Measurements from ENCODE around the gene CLEC9A.

CLEC9A gene

DNA sequence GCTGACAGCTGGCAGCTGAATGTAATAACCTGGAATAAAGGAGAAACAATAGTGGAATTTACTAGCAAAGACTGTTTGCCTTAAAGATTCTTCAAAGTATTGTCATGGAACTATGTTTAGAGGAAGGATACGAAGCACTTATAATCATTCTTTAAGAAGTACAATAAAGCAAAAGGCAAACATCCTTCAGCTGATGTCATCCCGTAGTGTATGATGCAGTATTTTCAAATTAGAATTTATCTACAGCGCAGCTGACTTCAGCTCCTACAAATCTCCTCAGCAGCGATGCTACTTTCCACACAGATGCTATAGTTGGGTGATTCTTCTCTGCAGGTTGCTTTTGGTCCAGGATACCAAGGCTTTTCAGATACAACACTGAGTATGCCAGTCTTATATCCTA is 36.8 kb downstream of the CLEC9A start:
- DNase-seq (ENCODE audit: low read depth) = no peak

DNA sequence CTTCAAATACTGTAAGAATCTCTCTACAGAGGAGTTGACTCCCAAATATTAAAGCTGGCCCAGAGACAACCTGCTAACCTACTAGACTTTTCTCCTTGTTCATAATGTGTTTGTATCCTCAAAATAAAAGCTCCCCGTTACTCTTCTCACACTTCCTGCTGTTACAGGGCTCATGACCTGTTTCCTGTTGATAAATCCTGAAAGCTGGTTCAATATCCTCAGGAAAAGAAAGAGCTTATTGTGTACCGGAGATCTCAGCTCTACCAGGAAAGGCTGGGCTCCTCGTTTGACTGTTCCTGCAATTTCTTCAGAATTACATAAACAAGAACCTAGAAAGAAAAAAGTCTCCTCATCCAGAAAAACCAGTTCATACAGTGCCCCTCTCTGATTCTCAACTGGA is 37.5 kb downstream of the CLEC9A start:
- DNase-seq (ENCODE audit: low read depth) = no peak

DNA sequence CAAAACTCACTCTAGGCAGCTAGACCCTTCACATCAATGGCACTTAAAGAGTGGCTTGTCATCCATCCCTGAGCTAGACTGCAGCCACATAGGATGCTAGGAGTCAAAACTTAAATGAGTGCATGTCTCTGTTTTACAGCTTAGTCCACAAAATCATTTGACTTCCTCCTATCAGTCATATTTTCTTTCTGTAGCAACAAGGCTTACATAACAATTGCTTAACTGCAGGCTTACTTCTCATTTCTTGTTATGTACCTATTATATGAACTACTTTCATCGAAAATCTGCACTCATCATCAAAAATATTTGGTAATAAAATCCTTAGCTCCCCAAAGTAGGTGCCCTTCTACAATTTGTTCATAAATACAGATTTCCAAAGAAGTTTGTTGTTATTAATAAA is 38.2 kb downstream of the CLEC9A start:
- DNase-seq (ENCODE audit: low read depth) = no peak

DNA sequence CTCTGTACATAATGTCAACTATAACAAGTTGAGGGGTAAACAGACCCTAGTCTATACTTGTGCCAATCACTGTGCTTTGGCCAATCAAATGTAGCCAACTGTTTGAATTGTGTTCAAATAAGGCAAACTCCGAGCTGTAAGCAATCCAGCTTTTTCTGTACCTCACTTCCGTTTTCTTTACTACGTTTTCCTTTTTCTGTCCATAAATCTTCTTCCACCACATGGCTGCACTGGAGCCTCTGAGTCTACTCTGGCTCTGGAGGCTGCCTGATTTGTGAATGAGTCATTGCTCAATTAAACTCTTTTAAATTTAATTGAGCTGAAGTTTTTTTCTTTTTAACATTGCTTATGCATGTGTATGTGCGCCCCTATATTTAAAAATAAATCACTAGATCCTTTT is 38.6 kb downstream of the CLEC9A start:
- no peak for DNase-seq (ENCODE audit: low read depth)

DNA sequence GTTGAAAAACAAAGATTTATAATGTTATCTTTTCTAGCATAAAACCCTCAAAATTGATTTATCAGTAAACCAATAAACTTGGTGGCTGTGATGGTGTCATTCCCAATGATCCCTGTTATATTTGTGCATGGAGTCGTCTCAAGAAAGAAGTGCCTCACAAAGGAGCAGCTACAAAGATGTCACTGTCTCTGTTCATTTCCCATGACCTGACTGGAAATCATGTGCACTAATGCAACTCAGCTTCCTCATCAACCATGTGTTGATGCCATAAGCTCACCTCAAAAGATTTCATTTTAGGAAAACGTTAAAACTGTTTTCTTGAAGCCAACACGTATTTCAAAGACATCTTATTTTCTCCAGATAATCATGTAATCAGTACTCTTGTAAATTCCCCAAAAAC is 39.5 kb downstream of the CLEC9A start:
- no peak for DNase-seq (ENCODE audit: low read depth)

DNA sequence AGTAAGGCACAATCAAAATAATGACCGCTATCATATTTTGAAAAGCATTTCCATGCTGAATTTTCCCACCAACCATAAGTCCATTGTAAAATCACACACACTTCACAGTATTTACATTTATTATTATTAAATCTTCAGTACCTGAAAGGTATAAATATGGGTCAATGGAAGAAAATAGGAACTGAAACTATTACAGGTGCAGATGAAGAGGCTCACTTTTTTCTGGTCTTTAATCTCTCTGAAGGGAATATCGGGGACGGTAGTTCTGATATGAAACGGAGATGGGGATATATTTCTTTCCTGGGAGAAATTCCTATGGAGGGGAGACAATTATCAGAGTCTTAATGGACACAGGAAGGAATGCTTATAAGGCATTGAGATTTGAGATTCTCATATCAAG is 39.9 kb downstream of the CLEC9A start:
- no peak for DNase-seq (ENCODE audit: low read depth)

DNA sequence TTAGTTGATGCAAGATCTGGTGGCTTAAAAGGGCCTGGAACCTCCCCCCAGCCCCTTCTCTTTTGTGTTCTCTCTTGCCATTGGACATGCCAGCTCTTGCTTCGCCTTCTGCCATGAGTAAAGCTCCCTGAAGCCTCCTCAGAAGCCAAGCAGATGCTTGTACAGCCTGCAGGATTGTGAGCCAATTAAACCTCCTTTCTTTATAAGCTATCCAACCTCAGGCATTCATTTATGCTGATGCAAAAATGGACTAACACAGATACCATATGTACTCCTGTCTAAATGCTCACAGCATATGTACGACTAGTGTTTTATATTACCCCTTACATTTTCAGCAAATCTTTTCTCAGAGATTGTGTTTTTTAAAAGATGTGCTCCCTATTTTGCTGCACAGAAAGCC is 41.6 kb downstream of the CLEC9A start:
- DNase-seq (ENCODE audit: low read depth) = no peak

DNA sequence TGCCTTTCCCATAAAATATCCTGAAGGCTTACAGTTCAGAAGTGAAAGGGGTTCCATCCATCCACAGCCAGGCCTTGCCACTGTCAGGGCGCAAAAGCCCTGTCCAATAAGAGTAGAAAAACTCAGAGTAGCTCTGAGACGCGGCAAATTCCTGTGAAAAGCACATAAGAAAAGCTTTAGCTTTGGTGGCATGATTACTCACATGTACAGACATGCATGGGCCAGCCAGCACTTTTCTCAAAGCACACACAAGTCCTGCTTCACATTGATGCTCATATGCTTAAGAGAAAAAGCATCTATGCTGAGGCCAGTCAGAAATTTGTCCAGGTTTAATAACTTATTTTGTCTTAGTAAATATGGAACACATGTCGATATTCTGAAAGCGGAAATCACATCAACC is 42.8 kb downstream of the CLEC9A start:
- no peak for DNase-seq (ENCODE audit: low read depth)

DNA sequence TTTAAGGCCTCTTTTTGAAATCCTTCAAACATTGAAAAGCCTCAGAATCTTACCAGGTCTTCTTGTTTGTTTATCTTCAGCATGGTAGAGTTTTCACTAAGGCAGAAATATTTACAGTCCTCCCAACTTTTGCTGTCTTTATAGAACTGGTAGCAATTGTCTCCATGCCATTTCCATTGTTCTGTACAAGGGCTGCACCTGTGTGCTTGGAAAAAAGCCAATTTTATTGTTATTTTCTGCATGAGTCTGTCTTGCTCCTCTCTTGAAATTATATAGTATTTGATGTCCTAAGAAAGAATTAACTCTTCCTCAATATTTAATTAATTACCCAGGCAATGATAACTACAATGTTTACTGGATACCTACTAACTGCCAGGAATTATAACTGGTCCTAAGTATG is 45.0 kb downstream of the CLEC9A start:
- DNase-seq (ENCODE audit: low read depth) = no peak

DNA sequence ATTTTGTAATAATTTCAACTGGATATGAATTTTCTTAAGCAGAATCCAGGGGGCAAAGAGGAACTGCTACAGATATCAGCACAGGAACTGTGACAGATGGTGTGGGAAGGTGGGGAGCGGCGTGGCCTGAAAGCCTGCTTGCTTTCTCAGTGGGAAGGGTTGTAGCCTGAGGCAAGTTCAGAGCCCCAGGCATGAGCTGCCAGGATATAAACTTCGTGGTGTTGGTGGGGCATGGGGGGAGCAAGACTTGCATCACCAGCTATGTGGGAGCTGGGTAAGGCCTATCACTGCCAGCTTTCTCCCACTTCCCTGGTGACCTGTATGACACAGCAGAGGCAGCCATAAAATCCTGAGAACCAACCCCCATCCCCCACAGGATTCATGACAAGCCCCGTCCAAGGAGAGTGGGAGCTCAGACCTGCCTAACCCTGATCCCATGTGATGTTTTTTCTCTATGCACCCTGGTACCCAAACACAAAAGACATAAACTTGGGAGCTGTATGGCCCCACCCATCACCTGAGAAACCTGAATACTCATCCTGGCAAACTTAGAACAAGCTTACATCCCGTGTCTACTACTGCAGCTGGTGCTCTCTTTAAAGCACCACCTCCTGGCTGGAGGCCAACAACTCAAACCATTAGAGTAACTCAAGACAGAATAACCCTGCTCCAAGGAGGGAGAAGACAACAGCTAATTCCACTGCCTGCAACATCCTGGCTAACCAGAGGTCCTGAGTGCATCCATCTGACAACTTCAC is 51.8 kb downstream of the CLEC9A start:
- DNase-seq (ENCODE audit: low read depth) = no peak

DNA sequence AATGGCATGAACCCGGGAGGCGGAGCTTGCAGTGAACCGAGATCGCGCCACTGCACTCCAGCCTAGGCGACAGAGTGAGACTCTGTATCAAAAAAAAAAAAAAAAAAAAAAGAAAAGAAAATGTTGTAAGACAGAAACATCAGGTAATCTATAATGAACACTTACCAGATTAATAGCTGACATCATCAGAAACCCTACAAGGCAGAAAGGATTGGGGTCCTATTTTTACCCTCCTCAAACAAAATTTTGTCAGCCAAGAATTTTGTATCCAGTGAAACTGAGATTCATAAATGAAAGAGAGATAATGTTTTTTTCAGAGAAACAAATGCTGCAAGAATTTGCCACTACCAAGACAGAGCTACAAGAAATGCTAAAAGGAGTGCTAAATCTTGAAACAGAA is 54.3 kb downstream of the CLEC9A start:
- no peak for DNase-seq (ENCODE audit: low read depth)

DNA sequence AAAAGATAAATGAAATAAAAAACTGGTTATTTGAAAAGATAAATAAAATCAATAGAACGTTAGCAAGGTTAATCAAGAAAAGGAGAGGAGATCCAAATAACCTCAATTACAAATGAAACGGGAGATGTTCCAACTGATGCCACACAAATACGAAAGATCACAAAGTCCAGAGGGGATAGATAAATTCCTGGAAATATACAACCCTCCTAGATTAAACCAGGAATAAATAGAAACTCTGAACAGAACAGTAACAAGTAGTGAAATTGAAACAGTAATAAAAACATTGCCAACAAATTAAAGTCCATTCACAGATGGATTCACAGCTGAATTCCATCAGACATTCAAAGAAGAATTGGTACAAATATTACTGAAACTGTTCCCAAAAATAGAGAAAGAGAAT is 55.9 kb downstream of the CLEC9A start:
- no peak for DNase-seq (ENCODE audit: low read depth)

DNA sequence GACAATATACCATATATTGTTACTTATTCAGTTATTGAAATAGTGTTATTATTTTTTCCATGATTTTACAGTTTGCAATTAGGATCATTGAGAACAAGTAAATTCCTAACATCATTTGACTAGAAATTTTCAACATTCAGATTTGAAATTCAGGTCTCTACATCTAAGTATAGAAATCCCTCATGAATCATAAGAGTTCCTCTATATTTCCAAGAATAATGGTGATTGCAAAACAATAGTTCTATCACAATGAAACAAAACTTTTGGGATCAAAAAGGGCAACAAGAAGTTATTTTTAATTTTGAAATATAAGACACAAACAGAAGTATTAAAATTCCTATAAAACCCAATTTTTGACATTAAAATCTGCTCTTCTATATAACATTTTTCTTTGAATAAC is 57.5 kb downstream of the CLEC9A start:
- no peak for DNase-seq (ENCODE audit: low read depth)

DNA sequence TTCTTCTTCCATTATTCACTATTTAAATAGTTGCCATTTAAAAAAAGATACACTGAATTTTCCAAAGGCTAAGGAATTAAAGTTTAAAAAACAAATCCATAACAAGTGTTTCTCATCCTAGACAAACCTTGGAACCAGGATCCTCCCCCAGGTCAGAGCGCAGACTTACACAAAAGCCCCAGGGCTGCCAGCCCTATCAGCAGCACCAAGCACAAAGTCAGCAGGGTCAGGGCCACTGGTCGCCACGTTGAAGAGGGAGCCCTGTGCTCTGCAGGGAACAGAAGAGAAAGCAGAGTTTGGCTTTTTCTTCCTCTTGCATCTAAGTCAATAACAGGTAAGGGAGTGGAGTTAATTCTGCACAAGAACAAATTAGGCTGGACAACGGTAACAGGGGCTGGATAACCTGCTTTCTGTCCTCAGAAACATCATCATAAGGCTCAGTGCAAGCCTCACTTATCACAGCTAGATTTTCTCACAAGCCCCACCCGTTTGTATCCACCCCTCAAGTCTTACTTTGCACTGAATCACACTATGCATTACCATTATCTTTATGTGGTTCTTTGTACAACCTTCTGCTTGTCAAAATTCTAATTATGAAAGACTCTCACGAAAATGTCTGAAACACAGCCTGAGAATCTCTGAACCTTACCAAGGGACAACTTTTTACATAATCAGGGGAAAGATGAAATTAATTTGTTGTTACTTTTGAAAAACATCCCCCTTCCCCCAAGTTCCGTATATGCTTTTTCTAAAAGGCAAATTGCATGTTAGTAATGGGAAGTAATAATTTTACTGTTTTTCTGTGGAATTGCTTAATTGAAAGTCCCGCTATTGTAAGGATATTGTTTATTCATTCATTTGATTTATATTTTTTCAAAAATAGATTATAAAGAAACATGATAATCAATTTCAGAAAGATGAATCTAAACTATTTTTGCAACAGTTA is 58.7 kb downstream of the CLEC9A start:
- DNase-seq (ENCODE audit: low read depth) = no peak

DNA sequence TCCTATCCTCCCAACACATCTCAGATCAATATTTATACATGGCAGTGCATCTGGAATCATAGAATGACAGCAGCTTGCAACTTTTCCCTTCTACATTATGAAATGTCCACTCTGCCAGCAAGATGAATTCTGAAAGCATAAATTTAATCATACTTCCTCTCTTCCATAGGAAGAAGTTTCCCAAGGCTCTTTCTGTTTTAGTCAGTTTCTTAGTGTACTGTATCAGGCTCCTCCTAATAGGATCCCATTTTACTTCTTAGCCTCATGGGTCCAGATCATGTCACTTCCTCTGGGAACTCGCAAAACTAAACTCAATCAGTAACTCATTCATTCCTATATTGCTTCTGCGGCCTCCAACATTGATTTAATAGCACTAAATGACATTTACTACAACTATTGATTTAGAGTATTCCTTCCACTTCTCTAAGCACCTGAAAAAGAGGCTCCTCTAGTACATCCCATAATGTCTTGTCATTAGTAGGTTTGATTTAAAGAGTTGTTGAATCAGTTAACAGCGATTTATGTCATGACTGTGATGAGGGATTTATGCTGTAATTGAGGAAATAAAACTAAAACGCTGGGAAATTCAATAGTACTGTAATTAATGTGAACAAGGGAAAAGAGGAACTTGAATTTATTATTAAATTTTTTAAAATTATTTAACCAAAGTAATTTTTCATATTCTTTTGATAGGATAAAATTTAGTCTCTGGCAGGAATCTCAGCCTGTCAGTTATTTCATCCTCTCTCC is 64.3 kb downstream of the CLEC9A start:
- no peak for DNase-seq (ENCODE audit: low read depth)

DNA sequence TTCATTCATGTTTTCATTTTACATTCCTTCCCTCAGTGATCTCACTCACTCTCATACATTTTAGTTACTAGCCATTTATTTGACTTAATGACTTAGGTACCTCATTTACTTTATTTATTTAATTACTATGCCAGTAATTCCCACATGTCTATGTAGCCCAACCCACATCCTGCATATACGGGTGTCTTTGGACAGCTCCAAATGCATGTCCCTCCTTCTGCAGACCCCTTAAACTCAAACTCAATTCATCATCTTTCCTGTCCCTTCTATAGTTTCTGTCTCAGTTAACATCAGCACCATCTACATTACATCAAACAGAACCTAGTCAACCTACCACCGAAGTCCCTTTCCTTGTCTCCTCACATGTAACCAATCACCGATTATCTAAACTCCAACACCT is 65.5 kb downstream of the CLEC9A start:
- no peak for DNase-seq (ENCODE audit: low read depth)

DNA sequence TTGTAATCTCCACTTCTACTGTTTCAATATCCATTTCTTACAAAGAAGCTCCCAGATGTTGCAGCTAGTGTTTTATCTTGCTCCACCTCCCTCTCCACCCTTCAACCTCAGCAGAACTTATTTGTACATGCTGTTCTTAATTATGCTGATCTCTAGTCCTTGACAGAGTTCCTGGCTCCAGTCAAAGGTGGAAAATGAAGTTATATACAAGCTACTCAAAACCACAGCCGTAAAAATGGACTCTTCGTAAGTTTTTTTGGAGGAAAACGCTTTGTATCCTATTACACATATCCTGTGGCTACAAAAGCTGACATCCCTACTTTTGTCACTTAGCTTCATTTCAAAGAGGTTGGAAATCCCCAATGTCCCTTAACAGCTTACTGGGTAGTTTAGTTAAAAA is 67.0 kb downstream of the CLEC9A start:
- DNase-seq (ENCODE audit: low read depth) = no peak

DNA sequence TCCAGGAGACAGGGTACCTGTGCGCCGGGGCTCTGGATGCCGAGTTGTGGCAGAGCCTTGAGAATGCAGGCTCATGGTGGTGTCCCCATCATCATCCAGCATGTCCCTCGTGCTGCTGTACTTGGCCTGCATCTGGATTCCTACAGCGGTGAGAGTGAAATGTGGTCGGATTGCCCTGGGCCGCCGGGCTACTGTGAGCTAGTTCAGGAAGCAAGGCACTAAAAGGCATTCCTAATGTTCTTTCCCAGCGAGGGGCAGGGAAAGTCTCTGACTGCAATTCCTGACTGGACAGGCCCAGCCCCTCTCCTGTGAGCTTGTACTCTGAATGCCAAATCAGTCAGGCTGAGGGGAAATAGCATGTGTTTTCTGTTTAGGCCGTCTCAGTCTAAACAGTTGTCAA is 68.3 kb downstream of the CLEC9A start, which contains the start of gene CLEC1A:
TSS of gene CLEC1A (minus strand) at position 195 of the 400 bp plus-strand sequence. CDS start at position 132, 63 bp downstream.
- DNase-seq (ENCODE audit: low read depth) = no peak

DNA sequence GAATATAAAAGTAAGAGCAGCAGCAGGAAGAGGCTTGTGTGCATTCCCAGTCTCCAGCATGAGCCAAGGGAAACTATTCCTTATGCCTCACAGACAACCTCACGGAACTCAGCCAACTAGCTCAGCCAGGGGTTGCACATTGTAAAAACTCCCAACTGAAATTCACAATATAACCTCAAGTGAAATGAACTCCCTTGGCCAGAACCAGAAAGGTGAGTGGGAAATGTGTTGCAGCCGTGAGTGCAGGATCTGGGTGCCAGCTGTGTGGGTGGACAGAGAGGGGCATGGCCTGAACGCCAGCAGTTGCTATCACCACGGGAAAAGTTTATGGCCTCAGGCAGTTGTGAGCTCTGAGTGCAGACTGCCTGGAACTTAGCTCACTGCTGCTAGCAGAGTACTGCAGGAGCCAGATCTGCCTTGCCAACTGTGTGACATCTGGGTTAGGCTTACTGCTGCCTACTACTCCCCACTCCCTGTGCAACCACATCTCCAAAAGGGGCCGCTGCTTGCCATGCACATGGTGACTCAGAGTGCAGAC is 70.6 kb downstream of the CLEC9A start:
- DNase-seq (ENCODE audit: low read depth) = no peak

DNA sequence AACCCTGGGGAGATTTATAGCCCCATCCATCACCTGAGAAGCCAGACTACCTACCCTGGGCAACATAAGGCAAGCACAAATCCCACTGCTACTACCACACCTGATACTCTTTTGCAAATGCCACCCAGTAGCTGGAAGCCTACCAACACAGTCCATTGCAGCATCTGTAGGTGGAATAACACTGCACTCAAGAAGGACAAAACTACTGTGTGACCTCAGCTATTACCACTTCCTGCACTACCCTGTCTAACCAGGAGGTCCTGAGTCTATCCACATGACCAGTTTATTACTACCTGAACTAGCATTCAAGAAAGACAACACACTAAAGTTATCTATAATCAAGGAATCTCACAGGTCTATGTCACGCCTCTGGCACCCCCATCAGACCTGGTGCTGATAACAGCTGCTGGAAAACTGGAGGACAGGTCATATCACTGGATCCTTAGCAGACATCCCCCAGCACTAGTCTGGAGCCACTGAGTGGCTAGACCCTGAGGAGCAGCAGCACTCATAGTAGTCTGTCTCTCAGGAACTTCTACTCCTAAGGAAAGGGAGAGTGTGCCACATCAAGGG is 71.3 kb downstream of the CLEC9A start:
- no peak for DNase-seq (ENCODE audit: low read depth)

DNA sequence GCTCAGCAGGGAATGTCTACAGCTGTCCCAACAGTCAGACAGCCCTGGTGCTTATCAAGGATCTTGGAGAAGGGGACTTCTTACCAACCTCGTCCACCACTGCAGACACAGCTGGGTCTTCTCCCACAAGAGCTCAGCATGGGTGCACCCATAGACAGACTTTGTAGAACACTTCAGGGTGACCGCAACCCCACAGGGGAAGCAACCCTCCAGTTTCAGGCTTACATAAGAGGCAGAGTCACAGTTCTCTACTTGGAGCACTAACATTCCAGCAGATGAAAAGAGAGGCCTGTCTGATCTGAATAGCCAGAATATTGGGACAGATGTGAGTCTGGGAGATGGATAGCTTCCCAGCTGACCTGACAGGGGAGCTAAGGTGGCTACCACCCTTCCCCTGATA is 71.8 kb downstream of the CLEC9A start:
- DNase-seq (ENCODE audit: low read depth) = no peak

DNA sequence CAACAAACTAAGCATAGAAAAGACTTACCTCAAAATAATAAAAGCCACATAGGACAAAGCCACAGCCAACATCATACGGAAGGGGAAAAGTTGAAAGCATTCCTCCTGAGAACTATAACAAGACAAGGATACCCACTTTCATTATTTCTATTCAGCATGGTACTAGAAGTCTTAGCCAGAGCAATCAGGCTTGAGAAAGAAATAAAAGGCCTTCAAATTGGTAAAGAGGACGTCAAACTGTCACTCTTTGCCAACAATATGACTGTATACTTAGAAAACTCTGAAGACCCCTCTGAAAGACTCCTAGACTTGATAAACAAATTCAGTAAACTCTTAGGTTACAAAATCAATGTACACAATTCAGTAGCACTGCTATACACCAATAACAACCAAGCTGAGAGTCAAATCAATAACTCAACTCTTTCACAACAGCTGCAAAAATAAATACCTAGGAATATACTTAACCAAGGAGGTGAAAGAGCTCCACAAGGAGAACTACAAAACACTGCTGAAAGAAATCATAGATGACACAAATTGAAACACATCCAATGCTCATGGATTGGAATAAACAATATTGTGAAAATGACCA is 79.9 kb downstream of the CLEC9A start:
- no peak for DNase-seq (ENCODE audit: low read depth)
